HFFc6 (cell line): ENCODE data around the gene EFCAB6. TPM values are rescaled to one million over a fixed set of nuclear protein-coding genes. Genes with fewer than 3 reads are reported as not detected.

ENCODE experiments used
- DNase-seq: peaks from one replicate; pipeline ENCODE4 v3.0.0-alpha.2; 2018
- H3K27ac Mint-ChIP-seq: 2 replicates; pipeline ENCODE4 v1.8.0; 2020; ENCODE audit warnings: mild to moderate bottlenecking, mixed read lengths
- H3K27me3 Mint-ChIP-seq: 2 replicates; pipeline ENCODE4 v1.8.0; 2021; ENCODE audit warnings: mild to moderate bottlenecking, moderate library complexity, mixed read lengths; ENCODE audit not compliant: insufficient read depth
- H3K36me3 Mint-ChIP-seq: 2 replicates; pipeline ENCODE4 v1.8.0; 2021; ENCODE audit warnings: low read depth, mixed read lengths
- H3K4me1 Mint-ChIP-seq: 2 replicates; pipeline ENCODE4 v1.8.0; 2020; ENCODE audit warnings: low read depth, mixed read lengths
- H3K4me3 Mint-ChIP-seq: 2 replicates; pipeline ENCODE4 v1.8.0; 2020; ENCODE audit warnings: mild to moderate bottlenecking, moderate library complexity, mixed read lengths
- H3K9me3 Mint-ChIP-seq: 2 replicates; pipeline ENCODE4 v1.8.0; 2020; ENCODE audit warnings: mild to moderate bottlenecking, mixed read lengths
- total RNA-seq, 6 experiments: library from RNA; stranded (reverse); fragmentation: NEBNext Ultra II Directional; extraction: Animal tissue kit (Norgen Biotek cat#: 25700); gene quantifications; 2 replicates in 1 of 6; 3 replicates in 5 of 6; pipeline ENCODE4 v1.2.3, GENCODE V29; 2021
- TF ChIP-seq, protein P1 (sequence below): fragments of 200-600 bp; sonication (generic); IDR thresholded peaks from 2 replicates; pipeline ENCODE4 v1.5.0; 2021; ENCODE audit warnings: antibody characterized with exemption, mild to moderate bottlenecking

EFCAB6 gene
- total RNA-seq, 6 experiments from 2014 or later = 0.33 to 0.95 (median 0.64) TPM

DNA sequence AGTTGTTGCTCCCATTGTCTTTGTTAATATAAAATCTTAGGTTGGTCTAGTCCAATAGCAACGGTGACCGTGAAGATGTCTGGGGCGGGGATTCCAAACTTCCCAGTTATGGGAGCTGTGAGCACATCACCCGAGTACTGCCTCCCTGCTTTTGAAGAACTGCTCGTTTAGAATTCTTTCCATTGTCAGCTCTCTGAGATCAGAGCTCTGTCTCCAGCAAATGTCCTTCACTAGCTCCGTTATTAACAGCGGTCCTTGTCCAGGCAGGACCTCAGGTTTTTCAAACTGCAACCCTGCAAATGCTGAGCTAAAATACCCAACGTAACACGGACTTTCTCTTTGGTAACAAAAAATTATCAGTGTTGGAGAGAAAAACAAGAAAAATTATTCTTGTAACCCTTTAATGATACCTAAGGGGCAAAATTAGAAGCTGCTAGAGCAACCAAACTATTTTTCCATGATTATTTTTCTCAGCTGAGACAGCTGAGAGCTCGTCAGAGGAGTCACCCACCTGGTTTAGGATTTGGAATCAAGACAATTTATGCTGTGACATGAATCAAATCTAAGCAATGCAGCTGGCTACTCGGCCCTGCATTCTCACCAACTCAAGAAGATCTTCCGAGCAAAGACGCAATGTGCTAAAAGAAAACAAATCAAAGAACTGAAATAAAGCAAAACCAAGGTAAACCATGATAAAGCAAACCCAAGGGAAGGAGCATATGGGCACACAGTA lies 15.1 kb upstream of the EFCAB6 start:
- DNase-seq = no peak
- peaks cover 15% of the 10 kb centered on the region for H3K27me3 Mint-ChIP-seq

DNA sequence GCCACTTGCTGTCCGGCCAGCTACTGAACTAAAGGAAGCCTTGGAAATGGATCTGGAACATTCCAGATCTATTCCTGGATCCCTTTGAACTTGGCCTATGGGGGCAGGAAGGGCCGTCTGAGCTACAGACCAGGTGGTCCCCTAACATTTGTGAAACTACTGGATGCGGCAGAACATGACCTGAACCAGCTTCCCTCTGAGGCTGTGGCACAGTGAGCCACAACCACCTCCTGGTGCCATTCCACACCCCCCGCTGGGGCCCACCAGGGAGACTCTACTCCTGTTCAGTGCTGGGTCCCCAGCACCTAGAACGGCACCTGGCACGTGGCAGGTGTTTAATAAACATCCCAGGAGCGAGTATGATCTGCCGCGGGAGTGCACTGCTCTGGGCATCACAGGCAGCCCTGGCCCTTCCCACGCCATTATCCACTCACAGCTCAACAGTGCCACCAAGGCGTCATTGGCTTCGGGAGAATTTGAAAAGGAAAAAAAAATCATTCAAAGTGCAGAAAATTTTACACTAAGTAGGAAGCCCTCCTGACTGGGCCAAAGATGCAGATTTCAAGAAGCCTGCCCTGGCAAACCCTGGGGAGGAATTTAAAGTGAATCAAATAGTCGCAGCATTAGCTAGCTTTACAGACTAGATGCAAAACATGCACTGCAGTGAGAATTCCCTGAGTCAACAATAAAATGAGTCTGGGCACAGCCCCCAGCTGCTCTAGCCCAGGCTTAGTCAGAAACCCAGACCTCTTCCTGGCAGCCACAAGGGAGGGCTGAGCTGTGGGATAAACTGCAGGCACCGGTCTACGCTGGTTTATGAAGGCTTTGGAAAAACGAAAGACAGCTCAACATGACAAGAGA lies 14.3 kb upstream of the EFCAB6 start:
- Mint-ChIP-seq H3K27me3 (peaks cover 18% of the 10 kb centered on the region), H3K9me3 (no peaks in the 10 kb centered on the region), H3K36me3 (no peaks in the 10 kb centered on the region), H3K4me3 (no peak overlapping the region; the same call in 1 of the 2 replicates), H3K27ac (no peak overlapping the region), H3K4me1 (peaks cover 25% of the 10 kb centered on the region)
- TF ChIP-seq, protein P1, sequence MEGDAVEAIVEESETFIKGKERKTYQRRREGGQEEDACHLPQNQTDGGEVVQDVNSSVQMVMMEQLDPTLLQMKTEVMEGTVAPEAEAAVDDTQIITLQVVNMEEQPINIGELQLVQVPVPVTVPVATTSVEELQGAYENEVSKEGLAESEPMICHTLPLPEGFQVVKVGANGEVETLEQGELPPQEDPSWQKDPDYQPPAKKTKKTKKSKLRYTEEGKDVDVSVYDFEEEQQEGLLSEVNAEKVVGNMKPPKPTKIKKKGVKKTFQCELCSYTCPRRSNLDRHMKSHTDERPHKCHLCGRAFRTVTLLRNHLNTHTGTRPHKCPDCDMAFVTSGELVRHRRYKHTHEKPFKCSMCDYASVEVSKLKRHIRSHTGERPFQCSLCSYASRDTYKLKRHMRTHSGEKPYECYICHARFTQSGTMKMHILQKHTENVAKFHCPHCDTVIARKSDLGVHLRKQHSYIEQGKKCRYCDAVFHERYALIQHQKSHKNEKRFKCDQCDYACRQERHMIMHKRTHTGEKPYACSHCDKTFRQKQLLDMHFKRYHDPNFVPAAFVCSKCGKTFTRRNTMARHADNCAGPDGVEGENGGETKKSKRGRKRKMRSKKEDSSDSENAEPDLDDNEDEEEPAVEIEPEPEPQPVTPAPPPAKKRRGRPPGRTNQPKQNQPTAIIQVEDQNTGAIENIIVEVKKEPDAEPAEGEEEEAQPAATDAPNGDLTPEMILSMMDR = peak; percentile 60
- peak; percentile 18 for DNase-seq

More for the DNA sequence above, 15.1 kb upstream of the EFCAB6 start:
- H3K27ac Mint-ChIP-seq = no peak overlapping the region
- TF ChIP-seq, protein P1 = no peak
- peaks cover 25% of the 10 kb centered on the region for H3K4me1 Mint-ChIP-seq
- H3K4me3 Mint-ChIP-seq = no peak overlapping the region; the same call in 1 of the 2 replicates
- H3K36me3 Mint-ChIP-seq = no peaks in the 10 kb centered on the region
- no peaks in the 10 kb centered on the region for H3K9me3 Mint-ChIP-seq

DNA sequence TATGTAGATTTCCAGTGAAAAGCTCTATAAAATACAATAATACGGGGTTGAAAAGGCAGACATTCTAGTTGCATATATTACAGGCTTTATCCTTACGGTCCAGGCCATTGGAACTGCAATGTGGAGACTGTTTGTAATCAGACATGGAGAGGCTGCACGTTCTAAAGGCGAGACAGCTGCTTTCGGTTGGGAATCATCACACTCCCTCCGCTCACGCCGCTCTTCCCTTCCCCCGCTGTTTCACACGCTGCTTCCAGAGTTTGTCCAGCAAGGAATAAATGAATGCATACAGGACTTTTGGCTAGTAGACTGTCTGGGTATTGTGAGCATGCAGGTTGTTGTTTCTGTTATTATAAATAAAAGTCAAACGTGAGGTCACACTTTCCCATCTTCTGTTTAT lies 13.5 kb upstream of the EFCAB6 start:
- TF ChIP-seq, protein P1 = no peak
- Mint-ChIP-seq H3K4me1 (peaks cover 25% of the 10 kb centered on the region), H3K27ac (no peak overlapping the region), H3K27me3 (peaks cover 21% of the 10 kb centered on the region), H3K4me3 (peak overlapping the region; percentile 2; the same call in 1 of the 2 replicates), H3K9me3 (no peaks in the 10 kb centered on the region), H3K36me3 (no peaks in the 10 kb centered on the region)
- no peak for DNase-seq

DNA sequence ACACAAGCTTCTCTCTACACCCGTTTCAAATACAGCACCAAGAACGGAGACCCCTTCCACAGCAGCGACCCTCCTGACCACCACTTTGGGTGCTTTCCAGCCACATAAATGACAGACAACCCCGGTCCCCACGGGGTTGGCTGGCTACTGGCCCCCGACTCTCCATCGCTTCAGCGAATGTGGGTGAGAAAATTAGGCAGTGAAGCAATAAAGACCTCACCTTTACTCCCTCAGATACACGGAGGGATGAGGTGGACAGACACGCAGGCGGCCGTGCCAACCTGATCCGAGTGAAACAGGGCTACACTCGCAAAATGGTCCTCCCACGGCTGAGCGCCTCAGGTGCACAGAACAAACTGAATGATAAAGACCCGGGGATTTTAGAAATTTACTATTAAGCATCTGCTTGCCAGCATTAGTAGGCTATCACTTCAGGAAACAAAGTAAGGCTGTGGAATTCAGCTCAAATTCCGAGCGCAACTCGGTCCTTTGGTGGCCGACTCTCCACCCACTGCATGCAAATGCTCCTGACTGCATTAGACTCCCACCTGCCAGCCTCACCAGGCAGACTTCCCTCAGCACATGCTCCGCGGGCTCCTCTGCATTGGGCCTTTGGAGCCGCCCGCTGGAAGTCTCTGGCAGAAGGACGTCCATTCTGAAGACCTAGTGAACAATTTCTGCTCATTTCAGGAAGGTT lies 12.8 kb upstream of the EFCAB6 start:
- no peaks in the 10 kb centered on the region for H3K9me3 Mint-ChIP-seq
- DNase-seq = no peak
- no peaks in the 10 kb centered on the region for H3K36me3 Mint-ChIP-seq
- TF ChIP-seq, protein P1 = no peak
- peaks cover 22% of the 10 kb centered on the region for H3K4me1 Mint-ChIP-seq
- H3K4me3 Mint-ChIP-seq = no peak overlapping the region
- H3K27ac Mint-ChIP-seq = no peak overlapping the region
- peaks cover 20% of the 10 kb centered on the region for H3K27me3 Mint-ChIP-seq

DNA sequence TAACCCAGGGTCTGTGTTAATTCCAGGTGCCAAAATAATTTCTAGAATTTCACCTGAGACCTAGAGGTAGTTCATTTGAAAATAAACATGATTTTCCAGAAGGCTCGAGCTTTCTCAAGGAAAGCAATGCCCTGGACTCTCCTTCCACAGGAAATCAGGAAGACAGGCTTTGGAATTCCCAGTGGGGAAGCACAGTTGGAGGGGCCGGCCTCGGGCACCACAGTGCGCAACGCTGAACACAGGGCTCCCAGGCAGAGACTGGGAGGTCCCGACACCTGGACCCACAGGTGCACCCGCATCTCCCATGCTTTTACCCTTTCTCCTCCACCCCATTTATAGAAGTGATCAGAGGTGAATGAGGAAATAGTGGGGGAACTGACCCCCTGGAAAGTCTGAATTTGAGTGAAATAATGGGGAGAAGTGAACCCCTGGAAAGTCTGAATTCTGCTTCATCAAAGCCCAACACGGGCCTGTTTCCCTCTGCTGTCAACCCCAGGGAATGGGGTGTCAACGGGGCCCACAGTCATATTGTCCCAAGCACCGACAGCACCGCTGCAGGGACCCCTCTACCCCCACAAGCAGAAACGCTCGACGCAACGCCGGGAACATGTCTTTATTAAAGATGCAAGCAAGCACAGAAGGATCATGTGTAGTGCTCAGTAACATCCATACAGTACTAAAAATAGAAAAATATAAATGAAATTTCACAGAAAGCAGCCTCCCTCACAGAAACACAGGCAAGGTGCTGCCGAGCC lies 12.0 kb upstream of the EFCAB6 start:
- no peak for DNase-seq
- no peaks in the 10 kb centered on the region for H3K9me3 Mint-ChIP-seq
- H3K4me1 Mint-ChIP-seq = peaks cover 17% of the 10 kb centered on the region
- no peak overlapping the region for H3K4me3 Mint-ChIP-seq
- H3K36me3 Mint-ChIP-seq = no peaks in the 10 kb centered on the region
- H3K27me3 Mint-ChIP-seq = peaks cover 25% of the 10 kb centered on the region
- no peak overlapping the region for H3K27ac Mint-ChIP-seq
- TF ChIP-seq, protein P1 = no peak
